Cortex of kidney (tissue), 1 donor: ENCODE results near the gene CEBPB.
A peak's percentile ranks its signal among the peaks of the same experiment; 100 is the strongest.
"Not testable (repeated sequence)": the region's sequence is repeated elsewhere in the genome, so short reads cannot be mapped to it uniquely, and the experiment has no call there.

ENCODE experiments used
- DNase-seq: peaks from one replicate; lab custom pipeline; 2025; lab: John Stamatoyannopoulos, UW

Gene CEBPB

GRCh38 chr20:50190251-50191064 is at the start of gene CEBPB:
CEBPB (plus strand) TSS chr20:50190830; CDS start chr20:50191034, 204 bp downstream.
- no peak for DNase-seq

- DNase-seq = no peak
Observed at GRCh38 chr20:50141018-50141675, 49.5 kb upstream of the CEBPB start.

- DNase-seq = no peak
Observed at GRCh38 chr20:50141811-50142561, 48.6 kb upstream of the CEBPB start.

- DNase-seq = no peak
Observed at GRCh38 chr20:50142812-50143211, 47.8 kb upstream of the CEBPB start.

GRCh38 chr20:50144362-50144761 is 46.3 kb upstream of the CEBPB start:
- no peak for DNase-seq

- DNase-seq = no peak
Observed at GRCh38 chr20:50145566-50145965, 45.1 kb upstream of the CEBPB start.

- DNase-seq = no peak
Observed at GRCh38 chr20:50146214-50146613, 44.4 kb upstream of the CEBPB start.

GRCh38 chr20:50146732-50147662 is 43.6 kb upstream of the CEBPB start:
- DNase-seq = no peak

GRCh38 chr20:50149481-50150254 is 41.0 kb upstream of the CEBPB start:
- no peak for DNase-seq

GRCh38 chr20:50151034-50151743 is 39.4 kb upstream of the CEBPB start:
- no peak for DNase-seq

- no peak for DNase-seq
Observed at GRCh38 chr20:50152394-50153152, 38.1 kb upstream of the CEBPB start.

- DNase-seq = no peak
Observed at GRCh38 chr20:50153153-50153499, 37.5 kb upstream of the CEBPB start.

GRCh38 chr20:50153500-50154377 is 36.9 kb upstream of the CEBPB start, which contains the start of gene PEDS1:
PEDS1 (minus strand) TSS chr20:50153723; CDS start chr20:50153637, 86 bp downstream.
- DNase-seq = peak; percentile 93

- DNase-seq = not testable (repeated sequence)
Observed at GRCh38 chr20:50161494-50161893, 29.1 kb upstream of the CEBPB start.

GRCh38 chr20:50163570-50164317 is 26.9 kb upstream of the CEBPB start:
- no peak for DNase-seq

GRCh38 chr20:50165684-50166554 is 24.7 kb upstream of the CEBPB start:
- no peak for DNase-seq
